Breast epithelium (tissue), 4 donors: ENCODE results near the gene CDS1. TPM values are rescaled to one million over a fixed set of nuclear protein-coding genes. Genes with fewer than 3 reads are reported as not detected.

Experiments used
- DNase-seq, 2 donors: peaks; one replicate each; pipeline ENCODE4 v3.0.0-alpha.2; 2019; ENCODE audit warnings: low spot score in 2 of 2
- H3K27ac ChIP-seq, 2 donors: fragments of 200-600 bp; sonication (generic) in 1 of 2; one replicate each; pipeline ENCODE4 v1.5.1; 2016 to 2019; ENCODE audit warnings: mild to moderate bottlenecking in 1 of 2
- H3K27me3 ChIP-seq, 2 donors: fragments of 200-600 bp; sonication (generic) in 1 of 2; one replicate each; pipeline versions ENCODE4 v1.5.1 to v1.6.0; 2017 to 2019; ENCODE audit warnings: control low read depth in 1 of 2, mild to moderate bottlenecking in 1 of 2
- H3K36me3 ChIP-seq: fragments of 200-600 bp; one replicate; pipeline ENCODE4 v1.5.1; 2019
- H3K4me1 ChIP-seq, 2 donors: fragments of 200-600 bp; sonication (generic); one replicate each; pipeline ENCODE4 v1.5.1; 2016 to 2019; ENCODE audit warnings: control low read depth in 1 of 2
- H3K4me3 ChIP-seq, 3 donors: fragments of 200-600 bp; sonication (generic); 1 replicate in 2 of 3; 2 replicates in 1 of 3; pipeline ENCODE4 v1.5.1; 2016 to 2019; ENCODE audit warnings: mild to moderate bottlenecking in 3 of 3, moderate library complexity in 2 of 3
- H3K9me3 ChIP-seq, 2 donors: fragments of 200-600 bp; sonication (generic) in 1 of 2; one replicate each; pipeline ENCODE4 v1.5.1; 2016 to 2019; ENCODE audit warnings: control low read depth in 1 of 2
- POLR2A ChIP-seq: fragments of 450-650 bp; IDR thresholded peaks from one replicate; pipeline ENCODE4 v1.6.1; 2016; ENCODE audit warnings: antibody characterized with exemption, mild to moderate bottlenecking, moderate library complexity
- POLR2AphosphoS5 ChIP-seq, 3 donors: sonication (generic); formaldehyde crosslinking; IDR thresholded peaks; one replicate each; pipeline ENCODE4 v1.6.1; 2017; ENCODE audit warnings: antibody characterized with exemption in 3 of 3
- intact Hi-C: fragments of 100-400 bp; cut with DNase I; formaldehyde crosslinking; loops from one replicate; pipeline ENCODE4 v1.15.1; 2023; ENCODE audit warnings: low total_unique reads
- total RNA-seq, 3 donors: library from RNA; depleted of rRNA; stranded (reverse); fragments of >200 nt; gene quantifications; one replicate each; pipeline ENCODE4 v1.1.0, GENCODE V29; 2016
- TF ChIP-seq, protein P1 (sequence below), 3 donors: fragments of 450-650 bp; IDR thresholded peaks; one replicate each; pipeline ENCODE4 v1.5.1; 2016 to 2017; ENCODE audit warnings: antibody characterized with exemption in 3 of 3, mild to moderate bottlenecking in 3 of 3, moderate library complexity in 3 of 3

The CDS1 gene
- total RNA-seq, 3 donors from 2014 or later, result 1.1 to 29.6 (median 9.8) TPM

DNA sequence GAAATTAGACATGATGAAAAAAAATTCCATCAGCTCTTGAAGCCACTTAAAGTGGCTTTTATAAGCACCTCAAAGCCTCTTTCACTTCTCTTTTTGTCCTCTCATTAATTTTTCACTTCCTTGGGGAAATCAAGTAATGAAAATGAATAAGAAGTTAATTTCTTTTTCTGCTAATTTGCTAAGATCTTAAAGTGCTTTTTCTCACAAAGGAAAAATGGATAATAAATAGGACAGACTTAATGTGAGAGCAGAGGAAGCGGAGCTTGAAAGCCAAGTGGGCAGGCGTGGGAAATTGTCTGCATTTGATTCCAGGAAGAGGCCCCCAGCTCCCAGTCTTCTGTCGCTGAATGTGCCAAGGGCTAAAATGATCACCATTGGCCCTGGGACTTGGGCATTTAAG is 28.6 kb downstream of the CDS1 start:
- no peaks in the 10 kb centered on the region for H3K36me3 ChIP-seq
- DNase-seq, result no peak
- TF ChIP-seq POLR2AphosphoS5 (IDR thresholded peaks at IDR 0.05) (no peak), POLR2A (no peak)
- TF ChIP-seq, protein P1, sequence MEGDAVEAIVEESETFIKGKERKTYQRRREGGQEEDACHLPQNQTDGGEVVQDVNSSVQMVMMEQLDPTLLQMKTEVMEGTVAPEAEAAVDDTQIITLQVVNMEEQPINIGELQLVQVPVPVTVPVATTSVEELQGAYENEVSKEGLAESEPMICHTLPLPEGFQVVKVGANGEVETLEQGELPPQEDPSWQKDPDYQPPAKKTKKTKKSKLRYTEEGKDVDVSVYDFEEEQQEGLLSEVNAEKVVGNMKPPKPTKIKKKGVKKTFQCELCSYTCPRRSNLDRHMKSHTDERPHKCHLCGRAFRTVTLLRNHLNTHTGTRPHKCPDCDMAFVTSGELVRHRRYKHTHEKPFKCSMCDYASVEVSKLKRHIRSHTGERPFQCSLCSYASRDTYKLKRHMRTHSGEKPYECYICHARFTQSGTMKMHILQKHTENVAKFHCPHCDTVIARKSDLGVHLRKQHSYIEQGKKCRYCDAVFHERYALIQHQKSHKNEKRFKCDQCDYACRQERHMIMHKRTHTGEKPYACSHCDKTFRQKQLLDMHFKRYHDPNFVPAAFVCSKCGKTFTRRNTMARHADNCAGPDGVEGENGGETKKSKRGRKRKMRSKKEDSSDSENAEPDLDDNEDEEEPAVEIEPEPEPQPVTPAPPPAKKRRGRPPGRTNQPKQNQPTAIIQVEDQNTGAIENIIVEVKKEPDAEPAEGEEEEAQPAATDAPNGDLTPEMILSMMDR (IDR thresholded peaks at IDR 0.05), result no peak
- H3K27ac ChIP-seq, result no peak overlapping the region
- intact Hi-C loops, result no loop called here
- H3K27me3 ChIP-seq, result no peaks in the 10 kb centered on the region
- H3K9me3 ChIP-seq, result no peaks in the 10 kb centered on the region
- H3K4me3 ChIP-seq, result no peak overlapping the region
- H3K4me1 ChIP-seq, result no peaks in the 10 kb centered on the region

DNA sequence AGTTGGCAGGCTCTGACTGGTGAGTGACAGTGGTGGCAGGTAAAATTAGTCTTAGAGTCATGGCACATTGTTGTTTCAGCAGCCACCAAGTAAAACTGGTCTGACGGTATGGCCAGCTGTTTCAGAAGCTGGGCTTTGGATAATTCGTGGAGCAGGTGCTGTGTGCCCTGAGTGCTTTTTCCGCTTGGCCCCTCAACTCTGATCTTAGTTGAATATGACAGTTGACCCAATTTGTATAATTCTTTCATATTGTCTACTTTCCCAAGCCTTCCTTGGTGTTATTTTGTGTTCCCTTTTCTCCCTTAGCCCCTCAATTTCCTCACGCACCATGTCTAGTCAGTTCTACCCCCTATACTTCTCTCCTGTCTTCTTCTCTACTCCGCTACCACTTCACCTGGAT is 32.0 kb downstream of the CDS1 start:
- Histone ChIP-seq H3K4me1 (no peaks in the 10 kb centered on the region), H3K27me3 (no peaks in the 10 kb centered on the region), H3K4me3 (no peak overlapping the region), H3K9me3 (no peaks in the 10 kb centered on the region), H3K27ac (no peak overlapping the region), H3K36me3 (no peaks in the 10 kb centered on the region)
- no peak for TF ChIP-seq POLR2AphosphoS5 (IDR thresholded peaks at IDR 0.05)
- no peak for TF ChIP-seq POLR2A
- TF ChIP-seq, protein P1 (IDR thresholded peaks at IDR 0.05), result no peak
- intact Hi-C loops, result no loop called here
- no peak for DNase-seq

DNA sequence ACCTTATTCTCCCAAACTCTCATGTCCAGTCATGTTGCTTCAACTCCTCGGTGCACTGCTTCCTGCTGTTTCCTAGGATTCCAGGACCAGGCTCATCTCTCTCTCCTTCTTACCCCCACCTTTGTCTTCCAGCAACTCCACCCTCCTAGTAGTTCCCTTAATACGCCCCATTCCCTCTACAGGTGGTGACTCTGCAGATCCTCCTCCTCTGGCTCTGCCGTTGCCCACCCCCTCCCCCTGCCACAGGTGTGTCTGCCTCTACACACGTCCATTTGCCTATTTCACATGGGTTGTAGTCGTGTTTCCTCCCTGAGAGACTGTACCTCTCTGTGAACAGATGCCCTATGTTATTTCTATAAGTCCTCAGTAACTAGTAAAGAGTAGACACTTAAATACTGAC is 32.4 kb downstream of the CDS1 start:
- H3K36me3 ChIP-seq, result no peaks in the 10 kb centered on the region
- no peak for DNase-seq
- H3K4me1 ChIP-seq, result no peaks in the 10 kb centered on the region
- H3K27ac ChIP-seq, result no peak overlapping the region
- H3K4me3 ChIP-seq, result no peak overlapping the region
- intact Hi-C loops, result no loop called here
- no peaks in the 10 kb centered on the region for H3K9me3 ChIP-seq
- H3K27me3 ChIP-seq, result no peaks in the 10 kb centered on the region
- TF ChIP-seq POLR2AphosphoS5 (IDR thresholded peaks at IDR 0.05) (no peak), POLR2A (no peak)
- TF ChIP-seq, protein P1 (IDR thresholded peaks at IDR 0.05), result no peak

DNA sequence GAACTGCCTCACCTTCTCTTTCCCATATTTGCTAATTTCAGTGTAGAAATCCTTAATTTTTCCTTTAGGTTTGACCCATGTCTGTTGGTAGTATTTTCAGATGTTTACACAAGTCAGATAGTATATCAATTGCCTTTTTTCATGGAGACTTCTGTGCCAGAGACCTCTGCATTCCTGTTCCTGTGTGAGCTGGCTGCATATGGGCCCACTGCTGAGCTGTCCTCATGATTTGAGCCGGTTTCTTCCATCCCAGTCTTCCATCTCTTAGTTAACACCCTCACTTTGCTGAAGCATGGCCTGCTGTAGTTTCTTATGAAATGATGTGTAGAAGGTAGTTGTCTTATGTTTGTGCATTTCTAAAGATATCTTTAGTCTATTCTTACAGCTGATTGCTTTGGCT is 40.0 kb downstream of the CDS1 start:
- no peaks in the 10 kb centered on the region for H3K36me3 ChIP-seq
- intact Hi-C loops, result no loop called here
- no peak for TF ChIP-seq POLR2AphosphoS5 (IDR thresholded peaks at IDR 0.05)
- no peaks in the 10 kb centered on the region for H3K4me1 ChIP-seq
- no peaks in the 10 kb centered on the region for H3K9me3 ChIP-seq
- H3K4me3 ChIP-seq, result no peak overlapping the region
- H3K27ac ChIP-seq, result no peak overlapping the region
- H3K27me3 ChIP-seq, result no peaks in the 10 kb centered on the region
- no peak for DNase-seq

DNA sequence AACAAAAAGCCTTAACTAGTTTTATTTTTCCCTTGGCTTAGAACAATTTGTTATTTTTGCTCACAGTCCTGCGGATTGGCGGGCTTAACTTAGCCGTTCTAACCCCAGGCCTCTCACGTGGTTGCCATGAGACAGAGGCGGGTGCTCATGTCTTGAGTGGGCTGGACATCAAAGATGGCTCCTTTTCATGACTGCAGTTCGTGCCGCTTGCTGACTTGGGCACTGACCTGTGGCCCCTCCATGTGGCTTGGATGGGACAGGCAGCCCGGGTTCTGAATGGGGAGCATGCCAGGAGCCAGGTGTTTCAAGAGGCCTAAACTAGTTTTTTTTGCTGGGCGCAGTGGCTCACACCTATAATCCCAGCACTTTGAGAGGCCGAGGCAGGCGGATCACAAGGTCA is 40.7 kb downstream of the CDS1 start:
- no peak for DNase-seq
- intact Hi-C loops, result no loop called here
- Histone ChIP-seq H3K4me3 (no peak overlapping the region), H3K36me3 (no peaks in the 10 kb centered on the region), H3K4me1 (no peaks in the 10 kb centered on the region), H3K9me3 (no peaks in the 10 kb centered on the region), H3K27ac (no peak overlapping the region), H3K27me3 (no peaks in the 10 kb centered on the region)
- no peak for TF ChIP-seq POLR2AphosphoS5 (IDR thresholded peaks at IDR 0.05)
- no peak for TF ChIP-seq POLR2A
- TF ChIP-seq, protein P1 (IDR thresholded peaks at IDR 0.05), result no peak

DNA sequence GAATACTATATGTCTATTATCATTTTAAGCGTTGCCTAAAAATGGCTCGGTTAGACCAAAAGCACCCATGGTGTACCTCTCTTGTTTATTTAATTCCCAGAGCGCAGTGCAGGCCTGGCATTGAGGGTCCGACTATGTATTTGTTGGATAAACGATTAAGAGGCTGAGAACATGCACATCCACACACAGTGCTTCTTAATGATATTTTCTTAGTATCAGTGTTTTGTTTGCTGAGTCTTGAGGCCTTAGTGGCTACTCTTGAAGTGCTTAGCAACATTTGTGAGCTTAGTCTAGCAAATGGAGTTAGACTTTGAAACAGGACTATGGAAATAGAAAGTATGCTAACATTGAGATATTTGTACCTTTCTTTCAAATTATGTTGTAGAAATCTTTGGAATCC is 43.7 kb downstream of the CDS1 start:
- intact Hi-C loops, result no loop called here
- no peak overlapping the region for H3K4me3 ChIP-seq

More for the DNA sequence above, 43.7 kb downstream of the CDS1 start:
- Histone ChIP-seq H3K9me3 (no peaks in the 10 kb centered on the region), H3K36me3 (no peaks in the 10 kb centered on the region), H3K27ac (no peak overlapping the region), H3K27me3 (no peaks in the 10 kb centered on the region), H3K4me1 (no peaks in the 10 kb centered on the region)
- no peak for TF ChIP-seq POLR2AphosphoS5 (IDR thresholded peaks at IDR 0.05)
- TF ChIP-seq, protein P1 (IDR thresholded peaks at IDR 0.05), result no peak
- no peak for DNase-seq
